GM18505 (cell line): Measurements from ENCODE around the gene MED22.
A peak's percentile ranks its signal among the peaks of the same experiment; 100 is the strongest.
"Not testable (repeated sequence)": the region's sequence is repeated elsewhere in the genome, so short reads cannot be mapped to it uniquely, and the experiment has no call there.

Source experiments
- ATAC-seq: cut with Tn5 transposase; IDR thresholded peaks from one replicate; pipeline ENCODE4 v1.9.1; 2021; ENCODE audit not compliant: unreplicated experiment
- POLR2A ChIP-seq: IDR thresholded peaks from 4 replicates; pipeline ENCODE4 v1.6.1; 2011; ENCODE audit warnings: borderline replicate concordance; ENCODE audit not compliant: insufficient read depth, insufficient read length; ENCODE audit errors: extremely low read depth

The MED22 gene

DNA sequence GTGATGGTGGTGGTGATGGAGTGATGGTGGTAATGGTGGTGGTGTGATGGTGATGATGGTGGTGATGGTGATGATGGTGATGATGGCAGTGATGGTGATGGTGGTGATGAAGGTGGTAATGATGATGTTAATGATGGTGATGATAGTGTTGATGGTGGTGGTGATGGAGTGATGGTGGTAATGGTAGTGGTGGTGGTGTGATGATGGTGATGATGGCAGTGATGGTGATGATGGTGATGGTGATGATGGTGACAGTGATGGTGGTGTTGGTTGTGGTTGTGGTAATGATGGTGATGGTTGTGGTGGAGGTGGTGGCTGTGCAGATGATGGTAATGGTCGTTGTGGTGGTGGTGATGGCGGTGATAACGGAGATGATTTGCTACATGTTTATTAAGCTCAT is 35.5 kb upstream of the MED22 start:
- TF ChIP-seq POLR2A, result no peak
- no peak for ATAC-seq

DNA sequence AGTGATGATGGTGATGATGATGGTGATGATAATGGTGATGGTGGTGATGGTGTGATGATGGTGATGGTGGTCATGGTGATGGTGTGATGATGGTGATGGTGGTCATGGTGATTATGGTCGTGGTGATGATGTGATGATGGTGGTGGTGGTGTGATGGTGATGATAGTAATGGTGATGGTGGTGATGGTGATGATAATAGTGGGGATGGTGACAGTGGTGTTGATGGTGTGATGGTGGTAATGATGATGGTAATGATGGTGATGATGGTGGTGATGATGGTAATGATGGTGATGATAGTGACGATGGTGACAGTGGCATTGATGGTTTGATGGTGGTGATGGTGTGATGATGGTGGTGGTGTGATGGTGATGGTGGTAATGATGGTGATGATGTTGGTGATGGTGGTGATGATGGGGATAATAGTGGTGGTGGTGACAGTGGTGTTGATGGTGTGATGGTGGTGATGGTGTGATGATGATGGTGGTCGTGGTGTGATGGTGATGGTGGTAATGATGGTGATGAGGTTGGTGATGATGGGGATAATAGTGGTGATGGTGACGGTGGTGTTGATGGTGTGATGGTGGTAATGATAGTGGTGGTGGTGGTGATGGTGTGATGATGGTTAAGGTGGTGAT is 34.7 kb upstream of the MED22 start:
- no peak for ATAC-seq
- no peak for TF ChIP-seq POLR2A

DNA sequence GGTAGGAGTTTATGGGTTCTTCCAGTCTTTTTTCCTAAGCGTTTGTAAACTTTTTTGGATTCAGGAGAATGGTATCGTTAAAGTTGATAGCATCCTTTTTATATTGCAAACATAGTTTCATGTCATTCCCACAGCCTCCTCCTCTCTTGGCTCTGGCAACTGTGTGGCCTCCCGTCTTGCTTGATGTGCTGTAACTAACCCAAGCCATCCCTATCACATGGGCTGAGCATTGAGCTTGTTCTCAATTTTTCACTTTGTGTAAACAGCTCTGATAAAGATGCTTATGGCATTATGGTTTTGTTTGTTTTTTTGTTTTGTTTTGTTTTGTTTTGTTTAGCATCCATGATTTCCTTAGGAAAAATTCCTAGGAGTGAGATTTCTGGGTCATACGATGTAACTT is 32.8 kb upstream of the MED22 start:
- TF ChIP-seq POLR2A, result no peak
- ATAC-seq, result no peak

DNA sequence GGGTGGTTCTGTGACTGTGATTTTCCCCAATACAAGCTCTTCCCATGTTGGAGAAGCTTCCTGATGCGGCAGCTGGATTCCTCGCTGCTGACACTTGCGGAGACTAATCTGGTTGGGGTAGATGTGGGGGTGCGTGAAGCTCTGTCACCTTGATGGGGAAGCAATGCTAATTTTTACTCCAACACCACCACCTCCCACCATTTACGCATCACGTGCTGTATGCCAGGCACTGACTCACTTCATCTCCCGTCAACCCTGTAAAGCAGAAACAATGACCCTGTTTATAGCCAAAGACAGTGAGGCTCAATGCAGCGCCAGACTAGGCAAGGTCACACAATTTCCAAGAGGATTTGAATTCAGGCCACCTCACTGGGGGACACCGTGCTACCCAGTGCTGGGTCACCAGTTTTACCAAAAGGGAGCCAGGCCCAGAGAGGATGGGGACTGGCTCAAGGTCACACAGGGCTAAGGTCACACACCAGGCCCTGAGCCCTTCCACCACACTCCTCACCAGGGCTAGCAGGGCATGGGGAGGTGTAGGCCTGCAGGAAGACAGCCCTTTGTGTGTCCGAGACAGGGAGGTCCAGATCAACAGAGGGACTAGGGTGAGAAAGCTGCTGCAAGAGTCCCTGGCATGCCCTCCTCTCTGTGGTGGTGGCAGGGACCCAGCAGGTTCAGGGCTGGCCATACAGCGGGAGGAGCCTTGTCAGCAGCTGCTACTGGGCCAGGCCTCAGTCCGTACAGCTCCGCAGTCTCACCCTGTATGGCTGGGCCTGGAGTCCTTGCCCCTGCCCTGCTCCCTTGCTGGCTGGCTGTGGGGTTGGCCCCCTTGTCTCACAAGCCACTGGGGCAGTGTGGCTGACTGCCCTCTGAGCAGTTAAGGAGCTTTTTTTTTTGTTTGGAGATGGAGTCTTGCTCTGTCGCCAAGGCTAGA is 31.5 kb upstream of the MED22 start:
- ATAC-seq, result no peak

DNA sequence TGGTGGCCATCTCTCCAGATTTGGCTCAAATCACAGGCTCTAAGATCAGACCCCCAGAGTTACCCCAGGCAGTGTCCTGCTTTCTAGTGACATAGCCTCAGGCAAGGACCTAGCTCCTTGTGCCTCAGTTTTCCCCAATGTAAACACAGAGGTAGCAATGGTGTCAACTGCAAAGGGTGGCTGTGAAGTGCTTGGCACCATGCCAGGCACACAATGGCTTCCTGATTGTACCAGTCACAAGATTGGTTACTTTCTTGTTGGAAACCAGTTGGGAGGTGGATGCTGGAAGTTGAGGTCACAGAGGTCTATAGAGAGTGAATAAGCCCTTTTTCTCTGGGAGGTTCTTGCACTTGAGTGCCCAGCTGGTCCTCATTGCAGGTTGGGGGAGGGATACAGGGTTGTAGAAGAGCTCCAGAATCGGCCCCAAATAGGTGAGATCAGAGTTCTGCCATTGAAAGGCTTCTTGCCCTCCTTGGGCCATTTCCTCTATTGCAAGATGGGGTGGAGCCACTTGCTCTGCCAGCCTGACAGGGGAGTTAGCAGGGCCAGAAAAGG is 30.6 kb upstream of the MED22 start:
- TF ChIP-seq POLR2A, result no peak
- no peak for ATAC-seq

More for the DNA sequence above, 31.5 kb upstream of the MED22 start:
- TF ChIP-seq POLR2A, result no peak

DNA sequence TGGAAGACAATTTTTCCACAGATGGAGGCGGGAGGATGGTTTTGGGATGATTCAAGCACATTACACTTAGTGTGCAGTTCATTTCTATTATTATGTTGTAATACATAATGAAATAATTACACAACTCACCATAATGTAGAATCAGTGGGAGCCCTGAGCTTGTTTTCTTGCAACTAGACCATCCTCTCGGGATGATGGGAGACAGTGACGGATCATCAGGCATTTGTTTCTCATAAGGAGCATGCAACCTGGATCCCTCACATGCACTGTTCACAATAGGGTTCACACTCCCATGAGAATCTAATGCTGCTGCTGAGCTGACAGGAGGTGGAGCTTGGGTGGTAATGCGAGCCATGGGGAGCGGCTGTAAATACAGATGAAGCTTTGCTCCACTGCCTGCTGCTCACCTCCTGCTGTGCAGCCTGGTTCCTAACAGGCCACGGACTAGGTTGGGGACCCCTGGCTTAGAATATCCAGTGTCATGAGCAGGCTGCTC is 29.8 kb upstream of the MED22 start:
- no peak for TF ChIP-seq POLR2A
- no peak for ATAC-seq

DNA sequence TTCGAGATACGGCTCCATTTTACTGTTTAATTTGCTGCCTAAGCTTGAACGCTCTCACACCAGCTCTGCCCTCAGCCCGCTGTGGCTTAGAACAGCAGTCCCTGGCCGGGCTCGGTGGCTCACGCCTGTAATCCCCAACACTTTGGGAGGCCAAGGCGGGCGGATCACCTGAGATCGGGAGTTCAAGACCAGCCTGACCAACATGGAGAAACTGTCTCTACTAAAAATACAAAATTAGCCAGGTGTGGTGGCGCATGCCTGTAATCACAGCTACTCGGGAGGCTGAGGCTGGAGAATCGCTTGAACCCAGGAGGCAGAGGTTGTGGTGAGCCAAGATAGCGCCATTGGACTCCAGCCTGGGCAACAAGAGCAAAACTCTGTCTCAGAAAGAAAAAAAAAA is 29.3 kb upstream of the MED22 start:
- ATAC-seq, result not testable (repeated sequence)

DNA sequence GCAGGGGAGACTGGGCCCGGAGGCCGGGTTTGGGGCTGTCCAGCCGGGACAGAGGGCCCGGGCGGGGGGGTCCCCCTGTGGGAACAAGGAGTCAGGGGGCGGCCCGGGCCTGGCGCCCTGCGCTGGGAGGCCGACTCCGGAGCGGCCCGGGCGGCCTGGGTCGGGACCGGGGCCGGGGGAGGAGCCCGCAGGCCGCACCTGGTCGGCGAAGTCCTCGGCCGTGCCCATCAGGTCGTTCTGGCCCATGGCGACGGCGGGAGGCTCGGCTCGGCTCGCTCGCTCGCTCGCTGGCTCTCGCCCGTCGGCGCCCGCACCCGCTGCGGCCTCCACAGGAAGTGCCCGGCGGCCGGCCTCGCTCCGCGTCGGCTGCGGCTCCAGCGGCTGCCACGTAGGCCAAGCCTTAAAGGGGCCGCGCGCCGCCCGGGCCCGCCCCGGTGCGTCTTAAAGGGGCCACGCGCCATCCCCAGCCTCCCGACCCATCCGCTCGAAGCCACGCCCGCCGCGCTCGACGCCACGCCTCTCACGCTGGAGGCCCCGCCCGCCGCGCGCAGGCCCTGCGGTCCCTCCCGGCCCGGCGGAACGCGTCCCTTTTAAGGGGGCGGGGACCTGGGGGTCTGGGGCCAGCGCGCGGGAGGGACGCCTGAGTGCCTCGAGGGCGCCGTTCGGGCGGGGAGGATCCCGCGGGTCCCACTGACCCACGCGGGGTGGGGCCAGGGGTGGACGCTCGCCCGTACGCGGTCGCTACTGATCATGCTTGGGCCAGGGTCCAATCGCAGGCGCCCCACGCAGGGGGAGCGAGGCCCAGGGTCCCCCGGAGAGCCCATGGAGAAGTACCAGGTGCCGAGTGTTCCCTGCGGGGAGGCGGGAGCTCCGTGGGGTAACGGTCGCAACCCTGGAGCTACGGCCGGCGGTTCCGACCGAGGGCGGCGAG is 28.1 kb upstream of the MED22 start, which contains the start of the genes STKLD1 and SURF4:
STKLD1 (plus strand) TSS at position 643 of the 931 bp plus-strand sequence; CDS start at position 751, 108 bp downstream.
SURF4 (minus strand) TSS at position 337 of the 931 bp plus-strand sequence; CDS start at position 246, 91 bp downstream.
- TF ChIP-seq POLR2A, result peak; percentile 86
- peak; percentile 81 for ATAC-seq

DNA sequence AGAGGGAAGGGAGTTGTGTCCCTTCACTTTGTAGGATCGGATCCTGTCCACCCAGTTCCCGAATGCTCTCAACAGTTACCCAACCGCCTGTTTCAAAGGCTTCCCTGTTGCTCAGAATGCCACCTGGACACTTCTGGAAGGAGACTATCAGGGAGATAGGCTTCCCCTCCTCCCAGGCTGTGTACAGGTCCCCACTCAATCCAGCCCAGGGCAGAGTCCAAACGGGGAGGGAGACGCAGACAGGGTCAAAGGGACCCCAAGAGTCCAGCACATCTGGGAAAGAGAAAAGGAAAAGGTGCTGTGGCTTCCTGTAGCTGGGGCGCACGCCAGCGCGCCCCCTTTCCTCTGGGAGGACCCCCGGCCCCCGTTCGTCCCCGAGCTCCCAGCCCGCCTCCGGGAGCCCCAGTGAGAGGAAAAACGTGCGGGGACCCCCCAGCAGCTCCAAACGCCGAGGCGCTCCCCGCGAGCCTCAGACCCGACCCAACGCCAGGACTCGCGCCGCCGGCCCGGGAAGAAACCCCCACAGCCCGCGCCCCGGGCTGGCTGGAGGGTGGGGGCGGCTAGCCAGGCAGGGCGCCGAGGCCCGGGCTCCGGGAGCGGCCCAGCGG is 27.3 kb upstream of the MED22 start:
- peak; percentile 6 for ATAC-seq
- no peak for TF ChIP-seq POLR2A

DNA sequence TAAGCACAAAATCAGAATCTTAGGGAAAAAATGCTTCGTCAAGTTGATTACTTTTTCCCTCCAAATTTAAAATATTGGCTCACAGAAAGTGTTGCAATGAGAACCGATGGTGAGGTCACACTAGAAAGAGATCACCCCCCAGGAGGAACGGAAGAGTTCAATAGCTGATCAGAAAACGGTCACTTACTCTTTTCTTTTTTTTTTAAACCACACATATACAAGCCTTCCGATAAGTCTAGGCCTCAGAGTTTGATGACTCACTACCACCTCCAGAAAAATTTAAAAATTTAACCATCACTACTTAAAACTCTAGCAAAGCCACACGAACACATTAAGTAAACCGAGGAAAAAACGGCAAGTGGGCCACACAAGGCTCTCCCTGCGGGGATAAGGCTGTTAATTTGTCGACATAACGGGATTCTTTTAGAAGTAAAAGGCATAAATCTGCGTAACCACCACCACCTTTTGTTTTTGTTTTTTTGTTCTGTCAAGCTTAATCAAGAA is 26.7 kb upstream of the MED22 start:
- no peak for TF ChIP-seq POLR2A
- no peak for ATAC-seq

DNA sequence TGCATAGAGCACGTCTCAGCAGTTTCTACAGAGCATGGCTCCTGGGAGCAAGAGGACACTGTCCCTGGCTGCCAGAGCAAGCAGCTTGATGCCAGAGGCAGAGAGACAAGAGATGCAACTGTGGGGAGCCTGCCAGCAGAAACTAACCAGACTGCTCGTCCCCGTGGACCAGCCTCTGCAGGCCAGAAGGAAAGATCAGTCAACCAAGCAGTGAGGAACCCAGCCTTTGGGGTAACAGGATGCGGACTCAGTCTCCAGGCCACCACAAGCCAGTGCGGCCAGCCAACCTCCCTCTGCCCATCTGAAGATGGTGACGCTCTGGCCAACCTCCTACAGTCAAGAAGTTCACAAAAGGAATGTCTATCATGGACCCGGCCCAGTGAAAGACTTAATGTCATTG is 24.2 kb upstream of the MED22 start:
- no peak for ATAC-seq
- no peak for TF ChIP-seq POLR2A

DNA sequence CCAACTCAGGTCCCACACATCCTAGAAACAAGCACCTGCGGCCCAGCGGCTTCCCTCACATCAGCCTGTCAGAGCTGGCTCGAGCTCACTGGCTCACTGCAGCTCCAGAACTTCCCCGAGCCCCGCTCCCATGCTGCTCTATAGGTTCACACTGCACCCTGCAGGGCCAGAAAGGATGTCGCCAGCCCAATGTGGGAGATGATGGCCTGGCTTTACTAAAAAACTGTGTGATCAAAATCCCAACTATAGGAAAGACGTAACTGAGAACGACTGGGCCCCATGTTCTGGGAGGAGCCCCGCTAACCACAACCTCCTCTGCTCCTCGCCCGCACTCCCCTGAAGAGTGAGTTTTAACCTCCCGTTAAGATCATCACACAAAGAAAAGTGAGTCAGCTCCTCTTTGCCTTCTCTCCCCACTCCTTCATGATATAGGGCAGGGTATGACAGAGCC is 23.4 kb upstream of the MED22 start:
- TF ChIP-seq POLR2A, result no peak
- ATAC-seq, result no peak
